Stimulated activated CD8-positive, alpha-beta memory T cell treated with anti-CD3 and anti-CD28 coated beads, Interleukin-12 subunit alpha, Interleukin-12 subunit beta, amount 100 ng/mL, for 1 hour (primary cell): ENCODE results near the gene ZNF366.

Source experiments
- DNase-seq: peaks from one replicate; pipeline ENCODE4 v3.0.0-alpha.2; 2020; ENCODE audit warnings: low read depth

The ZNF366 gene

GRCh38 chr5:72494623-72495124 lies 12.5 kb downstream of the ZNF366 start:
- DNase-seq: no peak

- DNase-seq: no peak
Observed at GRCh38 chr5:72489536-72489935, 17.7 kb downstream of the ZNF366 start.

- DNase-seq: no peak
Observed at GRCh38 chr5:72488756-72489155, 18.5 kb downstream of the ZNF366 start.

- DNase-seq: no peak
Observed at GRCh38 chr5:72487177-72487576, 20.0 kb downstream of the ZNF366 start.

GRCh38 chr5:72486371-72486770 lies 20.8 kb downstream of the ZNF366 start:
- DNase-seq: no peak

- no peak for DNase-seq
Observed at GRCh38 chr5:72485430-72485974, 21.7 kb downstream of the ZNF366 start.

- no peak for DNase-seq
Observed at GRCh38 chr5:72482046-72482445, 25.2 kb downstream of the ZNF366 start.

GRCh38 chr5:72480841-72481240 lies 26.4 kb downstream of the ZNF366 start:
- no peak for DNase-seq

GRCh38 chr5:72479921-72480320 lies 27.3 kb downstream of the ZNF366 start:
- no peak for DNase-seq

- DNase-seq: no peak
Observed at GRCh38 chr5:72478684-72479083, 28.5 kb downstream of the ZNF366 start.

- no peak for DNase-seq
Observed at GRCh38 chr5:72478276-72478675, 28.9 kb downstream of the ZNF366 start.

GRCh38 chr5:72477644-72478043 lies 29.6 kb downstream of the ZNF366 start:
- no peak for DNase-seq

GRCh38 chr5:72477176-72477575 lies 30.0 kb downstream of the ZNF366 start:
- DNase-seq: no peak

GRCh38 chr5:72476721-72477120 lies 30.5 kb downstream of the ZNF366 start:
- no peak for DNase-seq

GRCh38 chr5:72476275-72476674 lies 30.9 kb downstream of the ZNF366 start:
- DNase-seq: no peak

- no peak for DNase-seq
Observed at GRCh38 chr5:72474516-72474915, 32.7 kb downstream of the ZNF366 start.

GRCh38 chr5:72474046-72474500 lies 33.1 kb downstream of the ZNF366 start:
- DNase-seq: no peak

GRCh38 chr5:72472666-72473422 lies 34.4 kb downstream of the ZNF366 start:
- no peak for DNase-seq

- no peak for DNase-seq
Observed at GRCh38 chr5:72472031-72472430, 35.2 kb downstream of the ZNF366 start.

GRCh38 chr5:72470826-72471225 lies 36.4 kb downstream of the ZNF366 start:
- no peak for DNase-seq

GRCh38 chr5:72468606-72469005 lies 38.6 kb downstream of the ZNF366 start:
- DNase-seq: no peak

GRCh38 chr5:72468024-72468423 lies 39.2 kb downstream of the ZNF366 start:
- DNase-seq: no peak

GRCh38 chr5:72467461-72467860 lies 39.7 kb downstream of the ZNF366 start:
- DNase-seq: no peak
